Memory B cell (primary cell): ENCODE results near the gene KRT15.
A peak's percentile ranks its signal among the peaks of the same experiment; 100 is the strongest.

ENCODE experiments used
- ATAC-seq: fragments of 150-1000 bp; cut with Tn5 transposase; 2 replicates; pipeline ENCODE4 v1.10.0; 2021; ENCODE audit warnings: low read depth, mild to moderate bottlenecking, moderate library complexity
- DNase-seq, 2 donors: peaks; one replicate each; pipeline ENCODE4 v3.0.0; 2022; ENCODE audit warnings: low spot score in 2 of 2
- H3K27ac Mint-ChIP-seq: one replicate; pipeline ENCODE4 v1.8.0; 2022; ENCODE audit warnings: mild to moderate bottlenecking, moderate library complexity, mixed read lengths
- H3K27me3 Mint-ChIP-seq: one replicate; pipeline ENCODE4 v1.8.0; 2022; ENCODE audit warnings: mixed read lengths
- H3K36me3 Mint-ChIP-seq: one replicate; pipeline ENCODE4 v1.8.0; 2022; ENCODE audit warnings: mild to moderate bottlenecking, mixed read lengths
- H3K4me1 Mint-ChIP-seq: one replicate; pipeline ENCODE4 v1.8.0; 2022; ENCODE audit warnings: mixed read lengths
- H3K4me3 Mint-ChIP-seq: one replicate; pipeline ENCODE4 v1.8.0; 2022; ENCODE audit warnings: mild to moderate bottlenecking, moderate library complexity, mixed read lengths
- H3K9me3 Mint-ChIP-seq: one replicate; pipeline ENCODE4 v1.8.0; 2022; ENCODE audit warnings: mixed read lengths

Gene KRT15

GRCh38 chr17:41537990-41538389, 19.3 kb upstream of the KRT15 start:
- ATAC-seq: no peak

GRCh38 chr17:41537614-41537954, 18.9 kb upstream of the KRT15 start:
- Mint-ChIP-seq H3K4me1 (no peaks in the 10 kb centered on the region), H3K27me3 (peaks cover 25% of the 10 kb centered on the region), H3K9me3 (peaks cover 1% of the 10 kb centered on the region), H3K4me3 (no peak overlapping the region), H3K36me3 (peaks cover 1% of the 10 kb centered on the region), H3K27ac (no peak overlapping the region)
- ATAC-seq: no peak
- no peak for DNase-seq

More at GRCh38 chr17:41537990-41538389, 19.3 kb upstream of the KRT15 start:
- H3K4me3 Mint-ChIP-seq: no peak overlapping the region
- peaks cover under 1% of the 10 kb centered on the region for H3K9me3 Mint-ChIP-seq
- no peaks in the 10 kb centered on the region for H3K4me1 Mint-ChIP-seq
- H3K27ac Mint-ChIP-seq: no peak overlapping the region
- peaks cover under 1% of the 10 kb centered on the region for H3K36me3 Mint-ChIP-seq
- H3K27me3 Mint-ChIP-seq: peaks cover 23% of the 10 kb centered on the region
- DNase-seq: no peak

- no peak overlapping the region for H3K4me3 Mint-ChIP-seq
- no peak overlapping the region for H3K27ac Mint-ChIP-seq
- ATAC-seq: no peak
- H3K36me3 Mint-ChIP-seq: peaks cover 1% of the 10 kb centered on the region
- peaks cover 1% of the 10 kb centered on the region for H3K9me3 Mint-ChIP-seq
- no peaks in the 10 kb centered on the region for H3K4me1 Mint-ChIP-seq
- peaks cover 28% of the 10 kb centered on the region for H3K27me3 Mint-ChIP-seq
- no peak for DNase-seq
Measured at GRCh38 chr17:41536741-41537613, 18.3 kb upstream of the KRT15 start.

- Mint-ChIP-seq H3K9me3 (peaks cover 1% of the 10 kb centered on the region), H3K36me3 (peaks cover 1% of the 10 kb centered on the region), H3K4me3 (no peak overlapping the region), H3K4me1 (no peaks in the 10 kb centered on the region), H3K27me3 (peaks cover 34% of the 10 kb centered on the region), H3K27ac (no peak overlapping the region)
- no peak for DNase-seq
- ATAC-seq: no peak
Measured at GRCh38 chr17:41535764-41536481, 17.2 kb upstream of the KRT15 start.

- H3K4me3 Mint-ChIP-seq: no peak overlapping the region
- H3K27me3 Mint-ChIP-seq: peaks cover 34% of the 10 kb centered on the region
- H3K27ac Mint-ChIP-seq: no peak overlapping the region
- H3K9me3 Mint-ChIP-seq: peaks cover 1% of the 10 kb centered on the region
- ATAC-seq (no peak), DNase-seq (no peak)
- peaks cover 1% of the 10 kb centered on the region for H3K36me3 Mint-ChIP-seq
- no peaks in the 10 kb centered on the region for H3K4me1 Mint-ChIP-seq
Measured at GRCh38 chr17:41534899-41535546, 16.3 kb upstream of the KRT15 start.

- DNase-seq: no peak
- Mint-ChIP-seq H3K4me1 (no peaks in the 10 kb centered on the region), H3K9me3 (peaks cover 1% of the 10 kb centered on the region), H3K27ac (no peak overlapping the region), H3K36me3 (peaks cover 1% of the 10 kb centered on the region), H3K27me3 (peaks cover 43% of the 10 kb centered on the region), H3K4me3 (no peak overlapping the region)
- ATAC-seq: no peak
Measured at GRCh38 chr17:41533613-41534012, 14.9 kb upstream of the KRT15 start.

GRCh38 chr17:41532947-41533570, 14.4 kb upstream of the KRT15 start:
- H3K27me3 Mint-ChIP-seq: peaks cover 45% of the 10 kb centered on the region
- peaks cover 1% of the 10 kb centered on the region for H3K36me3 Mint-ChIP-seq
- no peak overlapping the region for H3K27ac Mint-ChIP-seq
- ATAC-seq (no peak), DNase-seq (no peak)
- H3K4me3 Mint-ChIP-seq: no peak overlapping the region
- peaks cover 1% of the 10 kb centered on the region for H3K9me3 Mint-ChIP-seq
- H3K4me1 Mint-ChIP-seq: peaks cover 2% of the 10 kb centered on the region

GRCh38 chr17:41531993-41532392, 13.3 kb upstream of the KRT15 start:
- Mint-ChIP-seq H3K36me3 (peaks cover 1% of the 10 kb centered on the region), H3K27ac (no peak overlapping the region), H3K27me3 (peaks cover 43% of the 10 kb centered on the region)

GRCh38 chr17:41530062-41531048, 11.7 kb upstream of the KRT15 start:
- Mint-ChIP-seq H3K4me1 (peaks cover 4% of the 10 kb centered on the region), H3K27ac (no peak overlapping the region), H3K27me3 (peaks cover 39% of the 10 kb centered on the region), H3K9me3 (peaks cover 1% of the 10 kb centered on the region), H3K36me3 (peaks cover 1% of the 10 kb centered on the region), H3K4me3 (no peak overlapping the region)
- DNase-seq: no peak
- no peak for ATAC-seq

More at GRCh38 chr17:41531993-41532392, 13.3 kb upstream of the KRT15 start:
- Mint-ChIP-seq H3K9me3 (peaks cover 1% of the 10 kb centered on the region), H3K4me3 (no peak overlapping the region), H3K4me1 (peaks cover 4% of the 10 kb centered on the region)
- DNase-seq: no peak
- ATAC-seq: no peak

- Mint-ChIP-seq H3K4me1 (peaks cover 4% of the 10 kb centered on the region), H3K4me3 (no peak overlapping the region), H3K9me3 (peaks cover 1% of the 10 kb centered on the region), H3K27me3 (peaks cover 38% of the 10 kb centered on the region), H3K36me3 (peaks cover 1% of the 10 kb centered on the region), H3K27ac (no peak overlapping the region)
- DNase-seq (no peak), ATAC-seq (no peak)
Measured at GRCh38 chr17:41529491-41529915, 10.8 kb upstream of the KRT15 start.

- DNase-seq (no peak), ATAC-seq (no peak)
- Mint-ChIP-seq H3K36me3 (peaks cover 1% of the 10 kb centered on the region), H3K27ac (no peak overlapping the region), H3K27me3 (peaks cover 38% of the 10 kb centered on the region), H3K4me3 (no peak overlapping the region), H3K4me1 (peaks cover 4% of the 10 kb centered on the region), H3K9me3 (peaks cover 1% of the 10 kb centered on the region)
Measured at GRCh38 chr17:41528959-41529353, 10.3 kb upstream of the KRT15 start.

- no peaks in the 10 kb centered on the region for H3K9me3 Mint-ChIP-seq
- no peaks in the 10 kb centered on the region for H3K36me3 Mint-ChIP-seq
- no peak overlapping the region for H3K27ac Mint-ChIP-seq
- DNase-seq (no peak), ATAC-seq (no peak)
- peak overlapping the region; percentile 32 for H3K4me3 Mint-ChIP-seq
- peaks cover 4% of the 10 kb centered on the region for H3K4me1 Mint-ChIP-seq
- peaks cover 28% of the 10 kb centered on the region for H3K27me3 Mint-ChIP-seq
Measured at GRCh38 chr17:41527063-41528023, 8.7 kb upstream of the KRT15 start.
